CD1c-positive myeloid dendritic cell (primary cell): ENCODE data around the gene CT45A10.
"Not testable (repeated sequence)": the region's sequence is repeated elsewhere in the genome, so short reads cannot be mapped to it uniquely, and the experiment has no call there.

Experiments
- DNase-seq: peaks from one replicate; pipeline ENCODE4 v3.0.0-alpha.2; 2016; ENCODE audit errors: extremely low spot score

Gene CT45A10

GRCh38 chrX:135893294-135893817 lies at the start of gene CT45A10, which contains the start of gene SAGE1:
Gene CT45A10 (minus strand): TSS chrX:135893444. CDS start chrX:135885344, 8,100 bp downstream.
Gene SAGE1 (plus strand): TSS chrX:135893716. CDS start chrX:135896243, 2,527 bp downstream.
- no peak for DNase-seq

GRCh38 chrX:135931644-135932487 lies 38.6 kb upstream of the CT45A10 start:
- peak; percentile 23 for DNase-seq

GRCh38 chrX:135927897-135928296 lies 34.7 kb upstream of the CT45A10 start:
- DNase-seq: no peak

- DNase-seq: no peak
These were observed 30.1 kb upstream of the CT45A10 start for GRCh38 chrX:135923353-135923752.

- not testable (repeated sequence) for DNase-seq
These were observed 27.3 kb upstream of the CT45A10 start for GRCh38 chrX:135920516-135920915.

- no peak for DNase-seq
These were observed 21.2 kb upstream of the CT45A10 start for GRCh38 chrX:135914404-135914803.

GRCh38 chrX:135910251-135910650 lies 17.0 kb upstream of the CT45A10 start:
- DNase-seq: no peak

- no peak for DNase-seq
These were observed 463 bp downstream of the CT45A10 start for GRCh38 chrX:135892781-135893180.

GRCh38 chrX:135890087-135890585 lies 3.1 kb downstream of the CT45A10 start:
- no peak for DNase-seq

GRCh38 chrX:135888976-135889375 lies 4.3 kb downstream of the CT45A10 start:
- not testable (repeated sequence) for DNase-seq

- DNase-seq: not testable (repeated sequence)
These were observed 5.0 kb downstream of the CT45A10 start for GRCh38 chrX:135888230-135888629.

GRCh38 chrX:135882741-135883140 lies 10.5 kb downstream of the CT45A10 start:
- not testable (repeated sequence) for DNase-seq

GRCh38 chrX:135871712-135872111 lies 21.5 kb downstream of the CT45A10 start, which contains the start of gene CT45A9:
Gene CT45A9 (minus strand): TSS chrX:135871812. CDS start chrX:135868061, 3,751 bp downstream.
- not testable (repeated sequence) for DNase-seq

GRCh38 chrX:135854438-135854837 lies 38.8 kb downstream of the CT45A10 start, which contains the start of gene CT45A8:
Gene CT45A8 (minus strand): TSS chrX:135854538. CDS start chrX:135850783, 3,755 bp downstream.
- not testable (repeated sequence) for DNase-seq

- DNase-seq: not testable (repeated sequence)
These were observed 56.1 kb downstream of the CT45A10 start, which contains the start of gene CT45A7 for GRCh38 chrX:135837180-135837579. Gene CT45A7 (minus strand): TSS chrX:135837280. CDS start chrX:135833533, 3,747 bp downstream.
